H9 (cell line): ENCODE data around the gene GSTO1. TPM values are rescaled to one million over a fixed set of nuclear protein-coding genes. Genes with fewer than 3 reads are reported as not detected.

Experiments
- DNase-seq: peaks from one replicate; pipeline ENCODE4 v3.0.0-alpha.2; 2017
- H2AFZ ChIP-seq: one replicate; pipeline ENCODE4 v1.6.1; 2013; ENCODE audit warnings: mild to moderate bottlenecking, low read length, control low read depth, moderate library complexity
- H2AK5ac ChIP-seq: 2 replicates; pipeline ENCODE4 v1.6.1; 2013; ENCODE audit warnings: low read length, control low read depth, mixed read lengths; ENCODE audit not compliant: insufficient read length
- H2BK120ac ChIP-seq: one replicate; pipeline ENCODE4 v1.6.1; 2013; ENCODE audit warnings: low read depth, mild to moderate bottlenecking, low read length, control low read depth, inconsistent platforms; ENCODE audit not compliant: poor library complexity, severe bottlenecking
- H2BK12ac ChIP-seq: 2 replicates; pipeline ENCODE4 v1.6.1; 2013; ENCODE audit warnings: low read length, control low read depth, mixed read lengths, low read depth; ENCODE audit not compliant: insufficient read length
- H2BK15ac ChIP-seq: 2 replicates; pipeline ENCODE4 v1.6.1; 2013; ENCODE audit warnings: low read depth, low read length, control low read depth
- H2BK20ac ChIP-seq: one replicate; pipeline ENCODE4 v1.6.1; 2013; ENCODE audit warnings: low read depth, mild to moderate bottlenecking, low read length, control low read depth, inconsistent platforms; ENCODE audit not compliant: poor library complexity, severe bottlenecking
- H2BK5ac ChIP-seq: 2 replicates; pipeline ENCODE4 v1.6.1; 2013; ENCODE audit warnings: low read length, control low read depth, mixed read lengths; ENCODE audit not compliant: insufficient read length
- H3K14ac ChIP-seq: 2 replicates; pipeline ENCODE4 v1.6.1; 2013; ENCODE audit warnings: low read length, control low read depth; ENCODE audit not compliant: insufficient read depth
- H3K18ac ChIP-seq: 2 replicates; pipeline ENCODE4 v1.6.1; 2013; ENCODE audit warnings: low read depth, mild to moderate bottlenecking, mixed read lengths, low read length, control low read depth; ENCODE audit not compliant: insufficient read length
- H3K23ac ChIP-seq: 2 replicates; pipeline ENCODE4 v1.6.1; 2013; ENCODE audit warnings: low read length, control low read depth, mixed read lengths, low read depth; ENCODE audit not compliant: insufficient read length
- H3K23me2 ChIP-seq: 2 replicates; pipeline ENCODE4 v1.6.1; 2013; ENCODE audit warnings: low read depth, mild to moderate bottlenecking, mixed read lengths, low read length, control low read depth; ENCODE audit not compliant: insufficient read length, poor library complexity, severe bottlenecking
- H3K27ac ChIP-seq: 2 replicates; pipeline ENCODE4 v1.5.1; 2013; ENCODE audit warnings: low read length, control low read depth, mixed read lengths, low read depth; ENCODE audit not compliant: insufficient read length
- H3K27me3 ChIP-seq: 2 replicates; pipeline ENCODE4 v1.6.1; 2013; ENCODE audit warnings: low read length, control low read depth, inconsistent platforms; ENCODE audit not compliant: insufficient read depth
- H3K4ac ChIP-seq: 2 replicates; pipeline ENCODE4 v1.6.1; 2013; ENCODE audit warnings: low read depth, mild to moderate bottlenecking, control low read depth, inconsistent platforms, low read length, moderate library complexity
- H3K4me1 ChIP-seq: 2 replicates; pipeline ENCODE4 v1.6.1; 2013; ENCODE audit warnings: low read length, control low read depth, inconsistent platforms; ENCODE audit not compliant: insufficient read depth
- H3K4me2 ChIP-seq: 2 replicates; pipeline ENCODE4 v1.6.1; 2013; ENCODE audit warnings: low read length, control low read depth, mixed read lengths; ENCODE audit not compliant: insufficient read length, insufficient read depth
- H3K56ac ChIP-seq: 2 replicates; pipeline ENCODE4 v1.6.1; 2013; ENCODE audit warnings: low read depth, mild to moderate bottlenecking, mixed read lengths, low read length, control low read depth; ENCODE audit not compliant: insufficient read length
- H3K79me1 ChIP-seq: 2 replicates; pipeline ENCODE4 v1.6.1; 2013; ENCODE audit warnings: low read depth, mild to moderate bottlenecking, moderate library complexity, low read length, control low read depth, inconsistent platforms; ENCODE audit not compliant: insufficient read depth, poor library complexity, severe bottlenecking
- H3K79me2 ChIP-seq: 2 replicates; pipeline ENCODE4 v1.6.1; 2013; ENCODE audit warnings: low read length, control low read depth, inconsistent platforms; ENCODE audit not compliant: insufficient read depth
- H3K9ac ChIP-seq: 2 replicates; pipeline ENCODE4 v1.6.1; 2013; ENCODE audit warnings: low read length, control low read depth, mixed read lengths; ENCODE audit not compliant: insufficient read length; ENCODE audit errors: extremely low read depth
- H3K9me3 ChIP-seq: one replicate; pipeline ENCODE4 v1.6.1; 2013; ENCODE audit warnings: low read depth, low read length, inconsistent platforms; ENCODE audit not compliant: control insufficient read depth
- H3T11ph ChIP-seq: one replicate; pipeline ENCODE4 v1.6.1; 2013; ENCODE audit warnings: mild to moderate bottlenecking, low read length, control low read depth, inconsistent platforms
- H4K20me1 ChIP-seq: one replicate; pipeline ENCODE4 v1.6.1; 2013; ENCODE audit not compliant: control insufficient read depth, insufficient read length, insufficient read depth
- H4K5ac ChIP-seq: 2 replicates; pipeline ENCODE4 v1.6.1; 2013; ENCODE audit warnings: low read depth, mild to moderate bottlenecking, mixed read lengths, low read length, control low read depth; ENCODE audit not compliant: insufficient read length
- H4K8ac ChIP-seq: replicated peaks from 2 replicates; pipeline ENCODE4 v1.6.1; 2013; ENCODE audit warnings: low read length, control low read depth, mixed read lengths, low read depth; ENCODE audit not compliant: insufficient read length
- H4K91ac ChIP-seq: 2 replicates; pipeline ENCODE4 v1.6.1; 2013; ENCODE audit warnings: low read depth, mild to moderate bottlenecking, moderate library complexity, mixed read lengths, low read length, control low read depth; ENCODE audit not compliant: insufficient read length
- H3K27ac Mint-ChIP-seq, 3 experiments: 2 replicates in 2 of 3; 3 replicates in 1 of 3; pipeline ENCODE4 v1.8.0; 2020 to 2021; ENCODE audit warnings: mixed read lengths in 3 of 3, mild to moderate bottlenecking in 1 of 3, moderate library complexity in 1 of 3
- H3K27me3 Mint-ChIP-seq: 2 replicates; pipeline ENCODE4 v1.8.0; 2021; ENCODE audit warnings: low read depth, mild to moderate bottlenecking, moderate library complexity, mixed read lengths
- H3K36me3 Mint-ChIP-seq, 3 experiments: 2 replicates in 2 of 3; 3 replicates in 1 of 3; pipeline ENCODE4 v1.8.0; 2020 to 2021; ENCODE audit warnings: low read depth in 3 of 3, mixed read lengths in 3 of 3; ENCODE audit not compliant: insufficient read depth in 1 of 3
- H3K4me1 Mint-ChIP-seq, 2 experiments: 2 replicates each; pipeline ENCODE4 v1.8.0; 2020; ENCODE audit warnings: mixed read lengths in 2 of 2
- H3K4me3 Mint-ChIP-seq, 2 experiments: 2 replicates in 1 of 2; 3 replicates in 1 of 2; pipeline ENCODE4 v1.8.0; 2020 to 2021; ENCODE audit warnings: mild to moderate bottlenecking in 2 of 2, mixed read lengths in 2 of 2, moderate library complexity in 1 of 2
- H3K9me3 Mint-ChIP-seq, 2 experiments: 2 replicates in 1 of 2; 3 replicates in 1 of 2; pipeline ENCODE4 v1.8.0; 2020; ENCODE audit warnings: mild to moderate bottlenecking in 2 of 2, mixed read lengths in 2 of 2, moderate library complexity in 1 of 2
- WGBS: extraction: QIAGEN DNeasy Blood & Tissue Kit; methylation state at CpG from one replicate; pipeline ENCODE4 v1.1.7; 2013; ENCODE audit warnings: missing lambda C conversion rate, low lambda C conversion rate, mixed read lengths; ENCODE audit not compliant: insufficient read length; ENCODE audit errors: extremely low coverage; 5-methylcytosine and 5-hydroxymethylcytosine counted together
- total RNA-seq: library from RNA; stranded (reverse); gene quantifications from 2 replicates; pipeline ENCODE4 v1.2.1, GENCODE V29; 2021
- TF ChIP-seq, protein P1 (sequence below): fragments of 200-600 bp; sonication (generic); conservative IDR thresholded peaks from 3 replicates; pipeline ENCODE4 v1.8.0; 2021; ENCODE audit warnings: antibody characterized with exemption, mild to moderate bottlenecking

GSTO1 gene
- total RNA-seq, 1 experiment from 2014 or later, result 114 TPM

GRCh38 chr10:104300736-104301292 lies 46.1 kb downstream of the GSTO1 start:
- H3K9me3 ChIP-seq, result peaks cover 5% of the 10 kb centered on the region
- H2BK20ac ChIP-seq, result no peak overlapping the region
- no peak overlapping the region for H4K8ac ChIP-seq
- H3K23ac ChIP-seq, result no peak overlapping the region
- H3K9ac ChIP-seq, result no peak overlapping the region
- Mint-ChIP-seq H3K27me3 (no peaks in the 10 kb centered on the region; the same call in none of the 2 replicates), H3K9me3 (peaks cover 27% of the 10 kb centered on the region in 2 experiments), H3K4me1 (peaks cover 15 to 16% of the 10 kb centered on the region in 2 experiments), H3K36me3 (peaks cover 18 to 24% (median 18%) of the 10 kb centered on the region in 3 experiments), H3K4me3 (no peak overlapping the region), H3K27ac (peak overlapping the region in 2 of 3 experiments; percentile 28 to 44; a peak in 3 of 7 replicates)
- no peak overlapping the region for H2AFZ ChIP-seq
- no peak overlapping the region for H3K4me2 ChIP-seq
- H4K5ac ChIP-seq, result no peak overlapping the region
- TF ChIP-seq, protein P1, sequence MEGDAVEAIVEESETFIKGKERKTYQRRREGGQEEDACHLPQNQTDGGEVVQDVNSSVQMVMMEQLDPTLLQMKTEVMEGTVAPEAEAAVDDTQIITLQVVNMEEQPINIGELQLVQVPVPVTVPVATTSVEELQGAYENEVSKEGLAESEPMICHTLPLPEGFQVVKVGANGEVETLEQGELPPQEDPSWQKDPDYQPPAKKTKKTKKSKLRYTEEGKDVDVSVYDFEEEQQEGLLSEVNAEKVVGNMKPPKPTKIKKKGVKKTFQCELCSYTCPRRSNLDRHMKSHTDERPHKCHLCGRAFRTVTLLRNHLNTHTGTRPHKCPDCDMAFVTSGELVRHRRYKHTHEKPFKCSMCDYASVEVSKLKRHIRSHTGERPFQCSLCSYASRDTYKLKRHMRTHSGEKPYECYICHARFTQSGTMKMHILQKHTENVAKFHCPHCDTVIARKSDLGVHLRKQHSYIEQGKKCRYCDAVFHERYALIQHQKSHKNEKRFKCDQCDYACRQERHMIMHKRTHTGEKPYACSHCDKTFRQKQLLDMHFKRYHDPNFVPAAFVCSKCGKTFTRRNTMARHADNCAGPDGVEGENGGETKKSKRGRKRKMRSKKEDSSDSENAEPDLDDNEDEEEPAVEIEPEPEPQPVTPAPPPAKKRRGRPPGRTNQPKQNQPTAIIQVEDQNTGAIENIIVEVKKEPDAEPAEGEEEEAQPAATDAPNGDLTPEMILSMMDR, result no peak
- no peaks in the 10 kb centered on the region for H4K20me1 ChIP-seq
- H3K14ac ChIP-seq, result no peak overlapping the region; the same call in 1 of the 2 replicates
- H3T11ph ChIP-seq, result no peak overlapping the region
- H3K27ac ChIP-seq, result no peak overlapping the region
- H3K79me1 ChIP-seq, result no peaks in the 10 kb centered on the region
- no peaks in the 10 kb centered on the region for H3K27me3 ChIP-seq
- no peak overlapping the region for H2AK5ac ChIP-seq
- no peak overlapping the region for H2BK5ac ChIP-seq
- H3K18ac ChIP-seq, result no peak overlapping the region
- no peak for DNase-seq
- H3K23me2 ChIP-seq, result no peaks in the 10 kb centered on the region
- no peak overlapping the region for H2BK12ac ChIP-seq
- H3K79me2 ChIP-seq, result no peaks in the 10 kb centered on the region
- no peak overlapping the region for H3K4ac ChIP-seq
- H2BK120ac ChIP-seq, result no peak overlapping the region
- no peaks in the 10 kb centered on the region for H3K4me1 ChIP-seq
- whole genome bisulfite sequencing, result no CpG with 5 or more reads among the region's 7 CpGs
- no peak overlapping the region for H2BK15ac ChIP-seq
- H3K56ac ChIP-seq, result no peak overlapping the region
- no peak overlapping the region for H4K91ac ChIP-seq
